ENCODE measurements around the gene DAZAP2. TPM values are rescaled to one million over a fixed set of nuclear protein-coding genes. Genes with fewer than 3 reads are reported as not detected.
"Not testable (repeated sequence)": the region's sequence is repeated elsewhere in the genome, so short reads cannot be mapped to it uniquely, and the experiment has no call there.

DAZAP2 gene
- total and polyA plus RNA-seq, 5 experiments from 2014 or later = 301 to 1,317 (median 1,276) TPM

DNA sequence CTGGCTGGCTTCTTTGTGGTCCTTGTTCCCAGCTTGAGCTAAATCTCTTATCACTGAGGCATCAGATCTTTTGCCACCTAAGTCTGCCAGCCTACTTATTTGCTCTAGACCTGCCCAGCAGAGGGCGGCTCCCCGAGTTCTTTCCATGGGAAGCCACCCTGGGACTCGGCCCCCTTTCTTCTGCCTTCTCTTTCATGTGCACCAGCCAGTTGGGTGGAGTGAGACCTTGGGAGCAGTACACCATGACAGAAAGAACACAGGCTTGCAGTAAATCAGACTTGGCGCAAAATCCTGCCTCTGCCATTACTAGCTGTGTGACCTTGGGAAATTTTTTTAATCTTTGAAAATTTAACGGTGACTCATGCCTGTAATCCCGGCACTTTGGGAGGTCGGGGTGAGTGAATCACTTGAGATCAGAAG lies 24.1 kb downstream of the DAZAP2 start:
- Mint-ChIP-seq H3K36me3 (peaks cover 0 to 5% (median 3%) of the 10 kb centered on the region in 3 donors), H3K27ac (peak overlapping the region in 1 of 10 donors; percentile 50), H3K27me3 (no peaks in the 10 kb centered on the region), H3K4me1 (peaks cover 10 to 21% (median 18%) of the 10 kb centered on the region in 4 donors), H3K9me3 (no peaks in the 10 kb centered on the region), H3K4me3 (no peak overlapping the region)
- ATAC-seq (peak; percentile 39 to 65), DNase-seq (peak in 4 of 10 donors; percentile 21 to 36 (median 28))
- POLR2A ChIA-PET = interaction anchor here (0.5 to 2.4 kb wide), 6 partner anchors 8 to 202 kb away, joined by 3 to 9 read pairs (median 6); partner anchors contain the start of genes CSRNP2 and POU6F1

DNA sequence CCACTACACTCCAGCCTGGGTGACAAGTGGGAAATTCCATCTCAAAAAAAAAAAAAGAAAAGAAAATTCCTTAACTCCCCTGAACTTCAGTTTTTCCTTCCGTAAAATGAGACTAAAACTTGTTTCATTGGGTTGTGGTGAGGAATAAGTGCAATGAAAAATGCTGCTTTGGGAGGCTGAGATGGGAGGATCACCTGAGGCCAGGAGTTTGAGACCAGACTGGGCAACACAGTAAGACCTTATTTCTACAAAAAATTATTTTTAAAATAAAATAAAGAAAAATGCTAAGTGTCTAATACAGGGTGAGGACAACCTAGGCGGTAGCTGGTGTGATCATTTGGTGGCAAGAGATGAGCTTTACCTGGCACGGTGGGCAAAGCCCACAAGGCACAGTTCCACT lies 24.7 kb downstream of the DAZAP2 start:
- POLR2A ChIA-PET = interaction anchor here (1.2 to 2.4 kb wide), 4 partner anchors 11 to 180 kb away, joined by 3 to 9 read pairs (median 6); partner anchors contain the start of genes CSRNP2 and POU6F1
- no peak overlapping the region for H3K27ac Mint-ChIP-seq
- no peaks in the 10 kb centered on the region for H3K27me3 Mint-ChIP-seq
- H3K36me3 Mint-ChIP-seq = peaks cover 0 to 5% (median 3%) of the 10 kb centered on the region in 3 donors
- no peaks in the 10 kb centered on the region for H3K9me3 Mint-ChIP-seq
- DNase-seq (no peak), ATAC-seq (no peak)
- H3K4me1 Mint-ChIP-seq = peaks cover 10 to 26% (median 21%) of the 10 kb centered on the region in 4 donors
- no peak overlapping the region for H3K4me3 Mint-ChIP-seq

DNA sequence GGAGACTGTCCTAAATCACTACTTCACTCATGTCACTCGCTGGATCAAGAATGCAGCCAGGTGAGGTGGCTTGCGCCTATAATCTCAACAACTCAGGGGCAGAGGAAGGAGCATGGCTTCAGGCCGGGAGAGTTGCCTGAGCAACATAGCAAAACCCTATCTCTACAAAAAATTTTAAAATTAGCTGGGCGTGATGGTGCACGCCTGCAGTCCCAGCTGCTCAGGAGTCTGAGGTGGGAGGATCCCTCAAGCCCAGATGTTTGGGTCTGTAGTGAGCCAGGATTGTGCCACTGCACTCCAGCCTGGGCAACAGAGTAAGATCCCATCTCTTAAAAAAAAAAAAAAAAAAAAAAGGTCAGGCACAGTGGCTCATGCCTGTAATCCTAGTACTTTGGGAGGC lies 25.7 kb downstream of the DAZAP2 start:
- Mint-ChIP-seq H3K4me3 (no peak overlapping the region), H3K4me1 (peaks cover 13 to 32% (median 30%) of the 10 kb centered on the region in 4 donors), H3K27ac (no peak overlapping the region), H3K36me3 (peaks cover 0 to 5% (median 3%) of the 10 kb centered on the region in 3 donors), H3K9me3 (no peaks in the 10 kb centered on the region), H3K27me3 (no peaks in the 10 kb centered on the region)
- no peak for DNase-seq
- no peak for ATAC-seq
- POLR2A ChIA-PET = interaction anchor here (0.6 to 2.4 kb wide), 7 partner anchors 21 to 1642 kb away, joined by 3 to 9 read pairs (median 4); no protein-coding TSS in a partner anchor

GRCh38 chr12:51265024-51265423 lies 26.4 kb downstream of the DAZAP2 start:
- peak overlapping the region in 1 of 10 donors; percentile 31 for H3K4me3 Mint-ChIP-seq
- no peaks in the 10 kb centered on the region for H3K27me3 Mint-ChIP-seq
- H3K9me3 Mint-ChIP-seq = no peaks in the 10 kb centered on the region
- peaks cover 15 to 36% (median 32%) of the 10 kb centered on the region in 4 donors for H3K4me1 Mint-ChIP-seq
- DNase-seq = peak in 1 of 10 donors; percentile 19
- POLR2A ChIA-PET = interaction anchor here (0.7 kb wide), 2 partner anchors 22 to 26 kb away, joined by 4 to 5 read pairs; no protein-coding TSS in a partner anchor
- peak in 1 of 2 donors; percentile 25 for ATAC-seq
- peak overlapping the region in 3 of 10 donors; percentile 13 to 84 (median 15) for H3K27ac Mint-ChIP-seq
- peaks cover 0 to 5% (median 3%) of the 10 kb centered on the region in 3 donors for H3K36me3 Mint-ChIP-seq

- H3K4me1 Mint-ChIP-seq = peaks cover 19 to 42% (median 35%) of the 10 kb centered on the region in 4 donors
- no peaks in the 10 kb centered on the region for H3K27me3 Mint-ChIP-seq
- peak overlapping the region; percentile 75 to 94 (median 90) for H3K27ac Mint-ChIP-seq
- H3K9me3 Mint-ChIP-seq = no peaks in the 10 kb centered on the region
- peaks cover 0 to 3% (median 3%) of the 10 kb centered on the region in 3 donors for H3K36me3 Mint-ChIP-seq
- ATAC-seq (peak; percentile 72 to 77), DNase-seq (peak; percentile 41 to 81 (median 50))
- POLR2A ChIA-PET = interaction anchor here (0.5 to 2.2 kb wide), 9 partner anchors 18 to 263 kb away, joined by 3 to 19 read pairs (median 4); partner anchors contain the start of genes BIN2, DAZAP2 and POU6F1
- peak overlapping the region; percentile 75 to 94 (median 90) for H3K4me3 Mint-ChIP-seq
Measured at GRCh38 chr12:51269174-51270066, 30.8 kb downstream of the DAZAP2 start.

DNA sequence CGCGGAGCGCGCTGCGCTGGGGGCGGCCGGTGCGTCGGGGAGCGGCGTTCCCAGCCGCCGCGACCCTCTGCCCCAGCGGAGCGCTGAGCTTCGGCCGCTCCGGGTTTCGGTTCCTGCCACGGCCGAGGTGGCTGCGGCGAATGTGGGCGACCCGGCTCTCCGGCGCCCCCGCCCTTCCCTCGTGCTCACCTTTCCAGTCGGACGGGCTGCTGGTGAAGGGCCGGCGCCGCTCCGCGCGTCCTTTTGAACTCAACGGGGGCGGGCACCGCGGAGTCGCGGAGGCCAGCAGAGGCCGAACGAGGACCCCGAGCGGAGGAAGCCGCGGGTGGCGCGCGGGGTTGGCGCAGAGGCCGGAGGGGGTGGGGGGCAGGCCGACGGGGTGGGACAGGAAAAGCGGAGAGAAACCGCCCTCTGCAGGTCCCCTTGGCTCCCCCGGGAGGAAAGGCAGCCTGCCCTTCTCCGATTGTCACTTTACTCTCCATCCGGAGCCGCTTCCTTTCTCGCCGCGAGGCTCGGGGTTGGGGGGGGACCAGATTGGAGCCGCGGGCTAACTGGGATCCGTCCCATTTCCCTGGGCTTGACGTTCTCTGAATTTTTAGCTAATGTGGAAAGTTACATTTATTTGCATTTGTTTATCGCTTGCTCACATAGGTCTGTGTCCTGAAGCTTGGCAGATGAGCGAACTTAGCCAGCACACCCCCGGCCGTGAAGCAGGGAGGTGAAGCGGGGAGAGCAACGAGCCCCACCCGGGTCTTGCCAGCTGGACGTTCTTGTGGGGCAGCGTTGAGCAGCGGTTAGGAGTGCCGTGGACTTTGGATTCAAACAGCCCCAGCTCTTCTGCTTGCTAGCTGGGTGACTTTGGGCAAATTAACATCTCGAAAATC lies 31.7 kb downstream of the DAZAP2 start, which contains the start of gene SMAGP:
SMAGP (minus strand) TSS at position 349 of the 884 bp plus-strand sequence. CDS start 1,137 bp downstream, outside the sequence.
- ATAC-seq = peak; percentile 60 to 62
- Mint-ChIP-seq H3K27ac (peak within 1 kb of the TSS; percentile 78 to 95 (median 92)), H3K9me3 (no peaks in the 10 kb centered on the region), H3K4me3 (peak within 1 kb of the TSS; percentile 87 to 96 (median 94)), H3K36me3 (peaks cover 0 to 3% (median 3%) of the 10 kb centered on the region in 3 donors), H3K4me1 (peaks cover 19 to 40% (median 30%) of the 10 kb centered on the region in 4 donors), H3K27me3 (no peaks in the 10 kb centered on the region)
- peak in 9 of 10 donors; percentile 25 to 71 (median 47) for DNase-seq
- POLR2A ChIA-PET = interaction anchor here (0.6 to 2.2 kb wide), 14 partner anchors 8 to 262 kb away, joined by 3 to 19 read pairs (median 4); partner anchors contain the start of genes BIN2, DAZAP2 and POU6F1

DNA sequence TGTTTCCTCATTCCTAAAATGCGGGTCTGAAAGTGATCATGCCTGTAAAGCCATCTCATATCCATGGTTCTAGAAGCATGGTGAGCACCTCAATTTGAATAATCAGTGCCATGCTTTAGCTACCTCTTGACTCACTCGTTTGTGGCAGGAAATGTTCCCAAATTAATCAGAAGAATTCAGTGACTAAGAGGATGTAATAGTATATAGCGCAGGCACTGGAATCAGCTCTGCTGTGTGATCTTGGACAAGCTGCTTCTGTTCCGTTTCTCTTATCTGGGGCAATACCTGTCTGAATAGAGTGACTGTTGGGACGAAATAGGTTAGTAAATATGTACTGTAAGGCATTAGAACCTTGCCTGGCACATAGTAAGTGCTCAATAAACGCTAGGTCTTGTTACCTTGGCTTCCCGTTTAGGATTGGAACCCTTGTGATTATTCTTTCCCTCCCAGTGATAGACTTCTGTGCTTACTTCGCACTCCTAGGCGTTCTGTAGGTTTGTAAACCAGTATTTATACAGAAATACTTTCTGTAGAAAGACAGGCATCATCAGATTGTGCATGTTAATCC lies 32.4 kb downstream of the DAZAP2 start:
- Mint-ChIP-seq H3K27me3 (no peaks in the 10 kb centered on the region), H3K4me1 (peaks cover 15 to 35% (median 27%) of the 10 kb centered on the region in 4 donors), H3K36me3 (no peaks in the 10 kb centered on the region), H3K9me3 (no peaks in the 10 kb centered on the region), H3K27ac (peak overlapping the region; percentile 78 to 95 (median 86)), H3K4me3 (peak overlapping the region; percentile 87 to 96 (median 94))
- no peak for ATAC-seq
- POLR2A ChIA-PET = interaction anchor here (0.8 to 2.2 kb wide), 8 partner anchors 9 to 71 kb away, joined by 3 to 13 read pairs (median 4); partner anchors contain the start of gene DAZAP2
- DNase-seq = no peak

GRCh38 chr12:51272810-51273209 lies 34.2 kb downstream of the DAZAP2 start:
- H3K27me3 Mint-ChIP-seq, H3K27ac Mint-ChIP-seq, H3K4me3 Mint-ChIP-seq, H3K9me3 Mint-ChIP-seq, H3K36me3 Mint-ChIP-seq, DNase-seq, ATAC-seq: not testable (repeated sequence)
- H3K4me1 Mint-ChIP-seq = peaks cover 13 to 27% (median 24%) of the 10 kb centered on the region in 4 donors
- POLR2A ChIA-PET = interaction anchor here (0.7 kb wide), 2 partner anchors 53 to 96 kb away, joined by 3 to 4 read pairs; no protein-coding TSS in a partner anchor

GRCh38 chr12:51275088-51275487 lies 36.5 kb downstream of the DAZAP2 start:
- DNase-seq (no peak), ATAC-seq (no peak)
- Mint-ChIP-seq H3K4me3 (no peak overlapping the region), H3K36me3 (peaks cover 0 to 15% (median 0%) of the 10 kb centered on the region in 3 donors), H3K4me1 (peaks cover 8 to 12% (median 11%) of the 10 kb centered on the region in 4 donors), H3K27me3 (no peaks in the 10 kb centered on the region), H3K9me3 (no peaks in the 10 kb centered on the region), H3K27ac (peak overlapping the region in 1 of 10 donors; percentile 22)
- POLR2A ChIA-PET = interaction anchor here (0.8 kb wide), 1 partner anchor 37 kb away, joined by 3 read pairs; the partner anchor contains the start of gene DAZAP2

DNA sequence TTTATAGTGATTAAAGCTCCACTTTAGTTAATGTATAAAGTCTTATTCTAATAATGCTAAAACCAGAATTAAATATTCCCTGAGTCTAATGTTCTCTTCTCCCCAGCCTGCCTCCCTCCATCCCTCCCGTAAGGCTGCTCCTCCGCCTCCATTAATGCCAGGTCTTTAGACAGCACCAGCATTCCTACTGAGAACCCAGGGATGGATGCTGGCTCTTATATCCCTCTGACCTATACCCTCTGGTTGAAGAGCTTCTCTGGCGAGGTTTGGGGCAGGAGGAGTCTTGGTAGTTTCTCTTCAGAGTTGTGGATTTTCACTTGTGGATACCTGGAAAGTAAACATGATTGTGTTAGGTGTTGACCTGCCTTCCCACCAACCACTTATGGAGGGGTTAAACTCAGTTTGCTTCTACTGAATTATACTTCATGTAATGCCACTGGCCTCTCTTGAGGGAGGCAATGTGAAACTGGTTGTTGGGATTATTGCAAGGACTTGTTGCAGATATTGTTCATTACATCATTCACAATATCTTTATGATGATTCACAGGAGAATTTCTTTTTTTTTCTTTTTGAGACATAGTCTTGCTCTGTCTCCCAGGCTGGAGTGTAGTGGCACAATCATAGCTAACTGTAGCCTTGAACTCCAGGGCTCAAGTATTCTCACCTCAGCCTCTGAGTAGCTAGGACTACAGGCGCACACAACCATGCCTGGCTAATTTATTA lies 42.7 kb downstream of the DAZAP2 start:
- peaks cover 0 to 60% (median 10%) of the 10 kb centered on the region in 3 donors for H3K36me3 Mint-ChIP-seq
- no peak for ATAC-seq
- peaks cover 0 to 6% (median 3%) of the 10 kb centered on the region in 4 donors for H3K4me1 Mint-ChIP-seq
- POLR2A ChIA-PET = interaction anchor here (1.0 kb wide), 1 partner anchor 37 kb away, joined by 3 read pairs; no protein-coding TSS in a partner anchor
- H3K4me3 Mint-ChIP-seq = no peak overlapping the region
- H3K27me3 Mint-ChIP-seq = no peaks in the 10 kb centered on the region
- no peaks in the 10 kb centered on the region for H3K9me3 Mint-ChIP-seq
- peak overlapping the region; percentile 50 to 85 (median 69) for H3K27ac Mint-ChIP-seq
- no peak for DNase-seq

All from naive thymus-derived CD8-positive, alpha-beta T cell (primary cell).